H9 (cell line): ENCODE data around the gene PCYT1B. TPM values are rescaled to one million over a fixed set of nuclear protein-coding genes. Genes with fewer than 3 reads are reported as not detected.
A peak's percentile ranks its signal among the peaks of the same experiment; 100 is the strongest.

ENCODE experiments used
- DNase-seq: peaks from one replicate; pipeline ENCODE4 v3.0.0-alpha.2; 2017
- H2AFZ ChIP-seq: one replicate; pipeline ENCODE4 v1.6.1; 2013; ENCODE audit warnings: mild to moderate bottlenecking, low read length, control low read depth, moderate library complexity
- H2AK5ac ChIP-seq: 2 replicates; pipeline ENCODE4 v1.6.1; 2013; ENCODE audit warnings: low read length, control low read depth, mixed read lengths; ENCODE audit not compliant: insufficient read length
- H2BK120ac ChIP-seq: one replicate; pipeline ENCODE4 v1.6.1; 2013; ENCODE audit warnings: low read depth, mild to moderate bottlenecking, low read length, control low read depth, inconsistent platforms; ENCODE audit not compliant: poor library complexity, severe bottlenecking
- H2BK12ac ChIP-seq: 2 replicates; pipeline ENCODE4 v1.6.1; 2013; ENCODE audit warnings: low read length, control low read depth, mixed read lengths, low read depth; ENCODE audit not compliant: insufficient read length
- H2BK15ac ChIP-seq: 2 replicates; pipeline ENCODE4 v1.6.1; 2013; ENCODE audit warnings: low read depth, low read length, control low read depth
- H2BK20ac ChIP-seq: one replicate; pipeline ENCODE4 v1.6.1; 2013; ENCODE audit warnings: low read depth, mild to moderate bottlenecking, low read length, control low read depth, inconsistent platforms; ENCODE audit not compliant: poor library complexity, severe bottlenecking
- H2BK5ac ChIP-seq: 2 replicates; pipeline ENCODE4 v1.6.1; 2013; ENCODE audit warnings: low read length, control low read depth, mixed read lengths; ENCODE audit not compliant: insufficient read length
- H3K14ac ChIP-seq: 2 replicates; pipeline ENCODE4 v1.6.1; 2013; ENCODE audit warnings: low read length, control low read depth; ENCODE audit not compliant: insufficient read depth
- H3K18ac ChIP-seq: 2 replicates; pipeline ENCODE4 v1.6.1; 2013; ENCODE audit warnings: low read depth, mild to moderate bottlenecking, mixed read lengths, low read length, control low read depth; ENCODE audit not compliant: insufficient read length
- H3K23ac ChIP-seq: 2 replicates; pipeline ENCODE4 v1.6.1; 2013; ENCODE audit warnings: low read length, control low read depth, mixed read lengths, low read depth; ENCODE audit not compliant: insufficient read length
- H3K23me2 ChIP-seq: 2 replicates; pipeline ENCODE4 v1.6.1; 2013; ENCODE audit warnings: low read depth, mild to moderate bottlenecking, mixed read lengths, low read length, control low read depth; ENCODE audit not compliant: insufficient read length, poor library complexity, severe bottlenecking
- H3K27ac ChIP-seq: 2 replicates; pipeline ENCODE4 v1.5.1; 2013; ENCODE audit warnings: low read length, control low read depth, mixed read lengths, low read depth; ENCODE audit not compliant: insufficient read length
- H3K27me3 ChIP-seq: 2 replicates; pipeline ENCODE4 v1.6.1; 2013; ENCODE audit warnings: low read length, control low read depth, inconsistent platforms; ENCODE audit not compliant: insufficient read depth
- H3K4ac ChIP-seq: 2 replicates; pipeline ENCODE4 v1.6.1; 2013; ENCODE audit warnings: low read depth, mild to moderate bottlenecking, control low read depth, inconsistent platforms, low read length, moderate library complexity
- H3K4me1 ChIP-seq: 2 replicates; pipeline ENCODE4 v1.6.1; 2013; ENCODE audit warnings: low read length, control low read depth, inconsistent platforms; ENCODE audit not compliant: insufficient read depth
- H3K4me2 ChIP-seq: 2 replicates; pipeline ENCODE4 v1.6.1; 2013; ENCODE audit warnings: low read length, control low read depth, mixed read lengths; ENCODE audit not compliant: insufficient read length, insufficient read depth
- H3K56ac ChIP-seq: 2 replicates; pipeline ENCODE4 v1.6.1; 2013; ENCODE audit warnings: low read depth, mild to moderate bottlenecking, mixed read lengths, low read length, control low read depth; ENCODE audit not compliant: insufficient read length
- H3K79me1 ChIP-seq: 2 replicates; pipeline ENCODE4 v1.6.1; 2013; ENCODE audit warnings: low read depth, mild to moderate bottlenecking, moderate library complexity, low read length, control low read depth, inconsistent platforms; ENCODE audit not compliant: insufficient read depth, poor library complexity, severe bottlenecking
- H3K79me2 ChIP-seq: 2 replicates; pipeline ENCODE4 v1.6.1; 2013; ENCODE audit warnings: low read length, control low read depth, inconsistent platforms; ENCODE audit not compliant: insufficient read depth
- H3K9ac ChIP-seq: 2 replicates; pipeline ENCODE4 v1.6.1; 2013; ENCODE audit warnings: low read length, control low read depth, mixed read lengths; ENCODE audit not compliant: insufficient read length; ENCODE audit errors: extremely low read depth
- H3K9me3 ChIP-seq: one replicate; pipeline ENCODE4 v1.6.1; 2013; ENCODE audit warnings: low read depth, low read length, inconsistent platforms; ENCODE audit not compliant: control insufficient read depth
- H3T11ph ChIP-seq: one replicate; pipeline ENCODE4 v1.6.1; 2013; ENCODE audit warnings: mild to moderate bottlenecking, low read length, control low read depth, inconsistent platforms
- H4K20me1 ChIP-seq: one replicate; pipeline ENCODE4 v1.6.1; 2013; ENCODE audit not compliant: control insufficient read depth, insufficient read length, insufficient read depth
- H4K5ac ChIP-seq: 2 replicates; pipeline ENCODE4 v1.6.1; 2013; ENCODE audit warnings: low read depth, mild to moderate bottlenecking, mixed read lengths, low read length, control low read depth; ENCODE audit not compliant: insufficient read length
- H4K8ac ChIP-seq: replicated peaks from 2 replicates; pipeline ENCODE4 v1.6.1; 2013; ENCODE audit warnings: low read length, control low read depth, mixed read lengths, low read depth; ENCODE audit not compliant: insufficient read length
- H4K91ac ChIP-seq: 2 replicates; pipeline ENCODE4 v1.6.1; 2013; ENCODE audit warnings: low read depth, mild to moderate bottlenecking, moderate library complexity, mixed read lengths, low read length, control low read depth; ENCODE audit not compliant: insufficient read length
- H3K27ac Mint-ChIP-seq, 3 experiments: 2 replicates in 2 of 3; 3 replicates in 1 of 3; pipeline ENCODE4 v1.8.0; 2020 to 2021; ENCODE audit warnings: mixed read lengths in 3 of 3, mild to moderate bottlenecking in 1 of 3, moderate library complexity in 1 of 3
- H3K27me3 Mint-ChIP-seq: 2 replicates; pipeline ENCODE4 v1.8.0; 2021; ENCODE audit warnings: low read depth, mild to moderate bottlenecking, moderate library complexity, mixed read lengths
- H3K36me3 Mint-ChIP-seq, 3 experiments: 2 replicates in 2 of 3; 3 replicates in 1 of 3; pipeline ENCODE4 v1.8.0; 2020 to 2021; ENCODE audit warnings: low read depth in 3 of 3, mixed read lengths in 3 of 3; ENCODE audit not compliant: insufficient read depth in 1 of 3
- H3K4me1 Mint-ChIP-seq, 2 experiments: 2 replicates each; pipeline ENCODE4 v1.8.0; 2020; ENCODE audit warnings: mixed read lengths in 2 of 2
- H3K4me3 Mint-ChIP-seq, 2 experiments: 2 replicates in 1 of 2; 3 replicates in 1 of 2; pipeline ENCODE4 v1.8.0; 2020 to 2021; ENCODE audit warnings: mild to moderate bottlenecking in 2 of 2, mixed read lengths in 2 of 2, moderate library complexity in 1 of 2
- H3K9me3 Mint-ChIP-seq, 2 experiments: 2 replicates in 1 of 2; 3 replicates in 1 of 2; pipeline ENCODE4 v1.8.0; 2020; ENCODE audit warnings: mild to moderate bottlenecking in 2 of 2, mixed read lengths in 2 of 2, moderate library complexity in 1 of 2
- CTCF ChIP-seq: fragments of 200-600 bp; sonication (generic); conservative IDR thresholded peaks from 3 replicates; pipeline ENCODE4 v1.8.0; 2021; ENCODE audit warnings: antibody characterized with exemption, mild to moderate bottlenecking
- WGBS: extraction: QIAGEN DNeasy Blood & Tissue Kit; methylation state at CpG from one replicate; pipeline ENCODE4 v1.1.7; 2013; ENCODE audit warnings: missing lambda C conversion rate, low lambda C conversion rate, mixed read lengths; ENCODE audit not compliant: insufficient read length; ENCODE audit errors: extremely low coverage; 5-methylcytosine and 5-hydroxymethylcytosine counted together
- total RNA-seq: library from RNA; stranded (reverse); gene quantifications from 2 replicates; pipeline ENCODE4 v1.2.1, GENCODE V29; 2021

The PCYT1B gene
- total RNA-seq, 1 experiment from 2014 or later, result 29.1 TPM

GRCh38 chrX:24676403-24677024 is 29.4 kb upstream of the PCYT1B start:
- Histone ChIP-seq H3K23me2 (no peaks in the 10 kb centered on the region), H4K5ac (no peak overlapping the region), H3K23ac (no peak overlapping the region), H3K18ac (no peak overlapping the region), H4K91ac (no peak overlapping the region), H3K4me1 (peaks cover 2% of the 10 kb centered on the region; the same call in 1 of the 2 replicates), H3K79me1 (no peaks in the 10 kb centered on the region), H3K4me2 (no peak overlapping the region), H3K79me2 (no peaks in the 10 kb centered on the region), H3K27me3 (no peaks in the 10 kb centered on the region), H4K20me1 (no peaks in the 10 kb centered on the region), H3K56ac (no peak overlapping the region), H2BK5ac (no peak overlapping the region), H3T11ph (no peak overlapping the region), H3K14ac (no peak overlapping the region), H2BK15ac (no peak overlapping the region), H4K8ac (no peak overlapping the region), H2AFZ (no peak overlapping the region), H2AK5ac (no peak overlapping the region), H2BK20ac (no peak overlapping the region), H3K4ac (no peak overlapping the region), H2BK12ac (no peak overlapping the region), H2BK120ac (no peak overlapping the region), H3K9ac (no peak overlapping the region), H3K9me3 (no peaks in the 10 kb centered on the region), H3K27ac (no peak overlapping the region)
- Mint-ChIP-seq H3K27me3 (no peaks in the 10 kb centered on the region; the same call in 1 of the 2 replicates), H3K36me3 (no peaks in the 10 kb centered on the region), H3K9me3 (no peaks in the 10 kb centered on the region), H3K27ac (no peak overlapping the region), H3K4me3 (no peak overlapping the region; a peak in 1 of 5 replicates), H3K4me1 (peaks cover 17 to 27% of the 10 kb centered on the region in 2 experiments)
- no CpG with 5 or more reads among the region's 5 CpGs for WGBS
- peak; percentile 78 for TF ChIP-seq CTCF
- no peak for DNase-seq
